Hepatic stellate cell (primary cell): Measurements from ENCODE around the gene RAB33B.
"Not testable (repeated sequence)": the region's sequence is repeated elsewhere in the genome, so short reads cannot be mapped to it uniquely, and the experiment has no call there.

ENCODE experiments used
- DNase-seq: peaks from one replicate; pipeline ENCODE4 v3.0.0; 2011; ENCODE audit warnings: low spot score

RAB33B gene

DNA sequence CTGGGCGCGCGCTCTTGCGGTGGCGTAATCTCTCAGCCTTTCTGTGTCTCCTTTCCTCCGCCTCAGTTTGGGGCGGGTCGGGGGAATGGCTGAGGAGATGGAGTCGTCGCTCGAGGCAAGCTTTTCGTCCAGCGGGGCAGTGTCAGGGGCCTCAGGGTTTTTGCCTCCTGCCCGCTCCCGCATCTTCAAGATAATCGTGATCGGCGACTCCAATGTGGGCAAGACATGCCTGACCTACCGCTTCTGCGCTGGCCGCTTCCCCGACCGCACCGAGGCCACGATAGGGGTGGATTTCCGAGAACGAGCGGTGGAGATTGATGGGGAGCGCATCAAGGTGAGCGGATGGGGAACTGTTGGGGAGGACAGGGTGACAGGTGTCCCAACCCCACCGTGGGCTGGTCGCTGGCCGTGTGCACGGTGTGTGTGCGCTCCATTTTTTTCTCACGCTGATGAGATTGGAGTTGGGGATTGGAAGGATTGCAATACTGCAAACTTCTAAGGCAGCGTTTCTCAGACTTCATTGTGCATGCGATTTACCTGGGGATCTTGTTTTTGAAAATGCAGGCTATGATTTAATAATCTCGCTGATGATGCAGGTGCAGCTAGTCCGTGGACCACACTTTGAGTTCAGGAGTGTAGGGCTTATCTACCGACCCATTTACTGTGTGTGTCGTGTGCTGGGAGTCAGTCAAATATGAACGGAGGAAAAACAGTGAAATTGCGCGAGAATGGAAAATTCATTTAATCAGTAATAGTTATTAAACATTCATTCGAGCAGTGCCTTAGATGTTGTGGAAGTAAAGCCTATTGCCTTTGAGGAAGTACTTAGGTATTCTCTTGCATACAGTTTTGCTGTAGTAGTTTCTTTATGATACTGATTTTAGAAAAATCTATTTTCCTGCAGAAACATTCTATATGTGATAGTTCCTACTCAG, at the start of gene RAB33B:
Gene RAB33B (plus strand): TSS at position 11 of the 935 bp plus-strand sequence. CDS start 75 bp downstream, at position 86.
- DNase-seq: no peak

DNA sequence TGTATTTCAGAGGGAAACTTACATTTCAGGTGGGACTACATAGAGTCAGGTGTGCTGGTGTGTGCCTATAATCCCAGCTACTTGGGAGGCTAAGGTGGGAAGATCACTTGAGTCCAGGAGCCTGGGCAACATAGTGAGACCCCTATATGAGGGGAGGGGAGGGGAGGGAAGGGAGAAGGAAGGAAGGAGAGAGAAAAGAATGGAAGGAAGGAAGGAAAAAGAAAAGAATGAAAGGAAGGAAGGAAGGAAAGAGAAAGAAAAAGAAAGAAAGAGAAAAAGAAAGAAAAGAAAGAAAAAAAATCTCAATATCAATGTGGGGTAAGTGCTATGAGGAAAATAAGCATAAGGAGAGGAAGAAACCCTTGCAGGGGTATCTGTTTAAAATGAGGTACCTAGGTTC, 43.6 kb upstream of the RAB33B start:
- no peak for DNase-seq

DNA sequence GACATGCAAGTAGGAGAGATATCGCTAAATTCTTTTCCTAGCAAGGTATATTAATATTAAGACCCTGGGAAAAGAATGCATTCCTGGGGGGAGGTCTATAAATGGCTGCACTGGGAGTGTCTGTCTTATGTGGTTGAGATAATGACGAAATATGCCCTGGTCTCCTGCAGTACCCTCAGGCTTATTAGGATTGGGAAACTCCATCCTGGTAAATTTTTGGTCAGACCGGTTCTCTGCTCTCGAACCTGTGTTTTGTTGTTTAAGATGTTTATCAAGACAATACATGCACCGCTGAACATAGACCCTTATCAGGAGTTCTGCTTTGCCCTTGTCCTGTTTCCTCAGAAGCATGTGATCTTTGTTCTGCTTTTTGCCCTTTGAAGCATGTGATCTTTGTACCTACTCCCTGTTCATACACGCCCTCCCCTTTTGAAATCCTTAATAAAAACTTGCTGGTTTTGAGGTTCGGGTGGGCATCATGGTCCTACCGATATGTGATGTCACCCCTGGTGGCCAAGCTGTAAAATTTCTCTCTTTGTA, 39.2 kb upstream of the RAB33B start:
- DNase-seq: not testable (repeated sequence)

GRCh38 chr4:139416073-139416673, 37.7 kb upstream of the RAB33B start:
- DNase-seq: peak; percentile 9

DNA sequence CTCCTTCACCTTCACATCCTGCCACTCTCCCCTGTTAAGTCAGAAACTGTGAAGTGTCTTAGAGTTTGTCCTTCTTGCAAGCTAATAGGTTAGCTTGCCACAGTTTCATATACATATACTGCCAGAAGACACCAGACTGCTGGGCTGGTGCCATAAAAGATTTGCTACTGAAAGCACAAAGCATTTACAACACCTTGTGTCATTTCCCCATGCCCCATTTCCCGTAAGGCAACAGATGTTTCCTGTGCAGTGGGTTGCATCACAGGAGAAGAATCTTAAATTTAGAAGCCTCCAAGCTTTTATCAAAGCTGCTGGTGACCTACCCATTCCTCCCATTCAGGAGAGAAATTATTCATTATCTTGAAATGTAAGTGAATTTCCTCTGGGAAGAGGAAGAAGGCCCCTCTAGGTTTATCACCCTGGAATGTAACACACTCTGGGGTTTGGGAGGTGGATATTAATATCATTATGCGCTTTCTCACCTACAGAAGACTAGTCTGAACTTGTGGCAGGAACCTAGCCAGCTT, 34.5 kb upstream of the RAB33B start:
- DNase-seq: peak; percentile 7

- no peak for DNase-seq
These were observed 33.3 kb upstream of the RAB33B start for GRCh38 chr4:139420652-139421051.

GRCh38 chr4:139436122-139436521, 17.8 kb upstream of the RAB33B start:
- no peak for DNase-seq

GRCh38 chr4:139438141-139438540, 15.8 kb upstream of the RAB33B start:
- DNase-seq: no peak

DNA sequence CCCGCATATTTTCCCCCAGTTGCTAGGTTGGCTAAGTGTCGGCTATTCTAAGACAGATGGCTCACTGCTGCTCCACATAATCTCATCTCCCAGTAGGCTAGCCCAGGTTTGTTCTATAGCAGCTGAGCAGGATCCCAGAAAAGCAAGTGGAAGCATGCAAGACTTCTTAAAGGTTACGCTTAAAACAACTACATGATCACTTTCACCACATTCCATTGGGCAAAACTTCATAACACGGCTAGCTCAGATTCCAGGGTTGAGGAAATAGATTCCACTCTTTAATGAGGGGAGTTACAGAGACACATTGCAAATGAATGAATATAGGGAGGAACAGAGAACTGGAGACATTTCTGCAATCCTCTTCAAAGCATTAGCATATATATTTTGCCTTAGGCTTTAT, 12.9 kb upstream of the RAB33B start:
- DNase-seq: no peak

GRCh38 chr4:139443661-139444060, 10.3 kb upstream of the RAB33B start:
- no peak for DNase-seq

DNA sequence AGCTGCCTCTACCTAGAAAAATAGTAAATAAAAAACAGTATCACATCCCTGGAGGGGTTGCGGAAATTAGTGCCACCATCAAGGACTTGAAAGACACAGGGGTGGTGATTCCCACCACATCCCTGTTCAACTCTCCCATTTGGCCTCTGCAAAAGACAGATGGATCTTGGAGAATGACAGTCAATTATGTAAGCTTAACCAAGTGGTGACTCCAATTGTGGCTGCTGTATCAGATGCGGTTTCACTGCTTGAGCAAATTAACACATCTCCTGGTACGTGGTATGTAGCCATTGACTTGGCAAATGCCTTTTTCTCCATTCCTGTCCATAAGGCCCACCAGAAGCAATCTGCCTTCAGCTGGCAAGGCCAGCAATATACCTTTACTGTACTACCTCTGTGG, 9.0 kb upstream of the RAB33B start:
- DNase-seq: not testable (repeated sequence)

GRCh38 chr4:139447078-139447477, 6.8 kb upstream of the RAB33B start:
- not testable (repeated sequence) for DNase-seq

- no peak for DNase-seq
These were observed 3.3 kb upstream of the RAB33B start for GRCh38 chr4:139450586-139450985.

GRCh38 chr4:139451997-139452396, 1.9 kb upstream of the RAB33B start:
- no peak for DNase-seq

GRCh38 chr4:139453041-139453370, 915 bp upstream of the RAB33B start:
- DNase-seq: peak; percentile 62

DNA sequence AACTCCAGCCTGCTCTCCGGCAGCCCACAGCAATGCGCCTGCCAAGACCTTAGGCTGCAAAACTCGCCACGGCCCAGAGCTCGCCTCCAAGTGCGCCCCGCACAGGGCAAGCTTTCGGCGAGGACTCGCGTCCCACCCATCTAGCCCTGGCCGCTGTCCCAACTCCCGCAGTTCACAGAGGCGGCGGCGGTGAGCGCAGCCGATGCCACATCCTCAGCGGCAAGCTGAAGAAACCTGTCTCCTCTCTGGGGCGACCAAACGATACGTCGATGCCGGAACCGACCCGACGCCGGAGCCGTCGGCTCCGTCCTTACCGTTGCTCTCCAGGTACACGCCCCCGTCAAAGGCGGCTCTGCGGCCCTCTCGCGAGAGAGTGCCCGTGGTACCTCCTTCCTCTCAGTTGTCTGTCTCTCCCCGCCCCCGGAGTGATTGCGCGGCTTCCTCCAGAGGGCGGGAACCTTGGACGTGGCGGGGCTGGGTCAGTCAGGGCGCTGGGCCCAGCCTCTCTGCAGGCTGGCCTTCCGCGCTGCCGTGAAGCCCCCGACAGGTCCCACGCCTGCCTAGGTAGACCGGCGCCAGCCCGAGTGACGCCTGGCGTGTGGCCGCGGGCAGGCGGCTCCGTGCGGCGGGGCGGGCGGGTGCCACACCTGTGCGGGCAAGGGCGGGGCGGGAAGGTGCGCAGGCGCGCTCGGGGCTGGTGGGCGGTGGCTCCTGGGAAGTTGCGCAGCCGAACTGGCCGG, 380 bp upstream of the RAB33B start:
- peak; percentile 96 for DNase-seq

DNA sequence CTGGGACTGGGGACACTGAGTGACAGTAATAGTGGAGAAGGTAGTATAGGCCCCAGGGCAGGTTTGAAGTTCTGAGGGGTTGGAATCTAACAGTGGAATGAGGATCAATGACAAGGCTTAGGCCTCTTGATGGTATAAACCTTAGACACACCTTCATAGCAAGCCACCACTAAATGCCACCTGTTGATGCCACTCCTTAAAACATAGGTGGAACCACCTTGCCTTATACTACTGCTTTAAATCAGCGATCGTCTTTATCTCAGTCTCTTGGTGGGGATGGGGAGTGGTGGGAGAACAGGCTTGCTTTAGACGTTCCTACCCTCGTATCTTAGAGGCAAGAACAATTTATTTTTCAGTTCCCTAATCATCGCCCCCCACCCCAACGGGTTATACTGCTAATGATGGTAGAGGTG, 1.2 kb downstream of the RAB33B start:
- DNase-seq: no peak

- no peak for DNase-seq
These were observed 3.4 kb downstream of the RAB33B start for GRCh38 chr4:139457318-139457717.

GRCh38 chr4:139458543-139458942, 4.6 kb downstream of the RAB33B start:
- DNase-seq: no peak

GRCh38 chr4:139458999-139459398, 5.1 kb downstream of the RAB33B start:
- no peak for DNase-seq

- DNase-seq: no peak
These were observed 6.6 kb downstream of the RAB33B start for GRCh38 chr4:139460565-139460964.

GRCh38 chr4:139461022-139461628, 7.2 kb downstream of the RAB33B start:
- DNase-seq: no peak
